T-cell (primary cell): ENCODE measurements around the gene SLC38A1. TPM values are rescaled to one million over a fixed set of nuclear protein-coding genes. Genes with fewer than 3 reads are reported as not detected.

Experiments
- ATAC-seq, 4 experiments: fragments of 200-7000 bp in 3 of 4; fragments of 150-1000 bp in 1 of 4; cut with Tn5 transposase; replicated peaks in 1 of 4; 1 replicate in 3 of 4; 2 replicates in 1 of 4; pipeline ENCODE4 v1.10.0; 2021; ENCODE audit warnings: moderate library complexity in 3 of 4, mild to moderate bottlenecking in 2 of 4, moderate number of reproducible peaks in 1 of 4
- CTCF ChIA-PET, 2 donors: fragments of 300-600 bp; sonication (Branson Sonifier 250); formaldehyde crosslinking; loops; one replicate each; lab custom pipeline; 2022; ENCODE audit warnings: antibody characterized with exemption in 2 of 2; lab: Charles Lee
- POLR2A ChIA-PET, 2 donors: fragments of 300-600 bp; sonication (Branson Sonifier 250); formaldehyde crosslinking; loops; one replicate each; lab custom pipeline; 2022; ENCODE audit warnings: antibody characterized with exemption in 2 of 2; lab: Charles Lee
- DNase-seq, 35 experiments: peaks; one replicate each; pipeline versions ENCODE4 v3.0.0 to v3.0.0-alpha.2; 2013 to 2023
- H3K27ac ChIP-seq: one replicate; pipeline ENCODE4 v1.5.1; 2013; ENCODE audit warnings: low read length
- H3K27me3 ChIP-seq, 2 experiments: replicated peaks in 1 of 2; 1 replicate in 1 of 2; 2 replicates in 1 of 2; pipeline versions ENCODE4 v1.6.1 to v1.7.0; 2013; ENCODE audit warnings: low read length in 1 of 2, mixed read lengths in 1 of 2; ENCODE audit not compliant: control insufficient read depth in 2 of 2, insufficient read depth in 2 of 2; ENCODE audit errors: extremely low read depth in 1 of 2
- H3K36me3 ChIP-seq, 2 donors: 1 replicate in 1 of 2; 2 replicates in 1 of 2; pipeline versions ENCODE4 v1.6.1 to v1.7.0; 2013; ENCODE audit warnings: low read length in 1 of 2; ENCODE audit not compliant: control insufficient read depth in 2 of 2, insufficient read depth in 1 of 2; ENCODE audit errors: extremely low read depth in 1 of 2
- H3K4me1 ChIP-seq, 2 experiments: 1 replicate in 1 of 2; 2 replicates in 1 of 2; pipeline versions ENCODE4 v1.6.1 to v1.7.0; 2013; ENCODE audit warnings: low read length in 2 of 2, mixed read lengths in 1 of 2; ENCODE audit not compliant: insufficient read depth in 2 of 2, control insufficient read depth in 1 of 2; ENCODE audit errors: extremely low read depth in 1 of 2
- H3K4me3 ChIP-seq, 2 donors: 1 replicate in 1 of 2; 2 replicates in 1 of 2; pipeline versions ENCODE4 v1.5.1 to v1.7.0; 2013; ENCODE audit warnings: mild to moderate bottlenecking in 2 of 2, low read length in 1 of 2, moderate library complexity in 1 of 2; ENCODE audit not compliant: control insufficient read depth in 1 of 2; ENCODE audit errors: extremely low read depth in 1 of 2
- H3K9me3 ChIP-seq: 2 replicates; pipeline ENCODE4 v1.7.0; 2013
- H3K27ac Mint-ChIP-seq, 2 donors: one replicate each; pipeline ENCODE4 v1.8.0; 2020 to 2021; ENCODE audit warnings: mild to moderate bottlenecking in 2 of 2, mixed read lengths in 2 of 2
- H3K27me3 Mint-ChIP-seq, 2 donors: one replicate each; pipeline ENCODE4 v1.8.0; 2021 to 2022; ENCODE audit warnings: mixed read lengths in 2 of 2
- H3K36me3 Mint-ChIP-seq: one replicate; pipeline ENCODE4 v1.8.0; 2021; ENCODE audit warnings: mixed read lengths
- H3K4me1 Mint-ChIP-seq, 3 donors: one replicate each; pipeline ENCODE4 v1.8.0; 2020 to 2022; ENCODE audit warnings: mixed read lengths in 3 of 3, mild to moderate bottlenecking in 1 of 3
- H3K4me3 Mint-ChIP-seq, 3 donors: one replicate each; pipeline ENCODE4 v1.8.0; 2020 to 2022; ENCODE audit warnings: mild to moderate bottlenecking in 3 of 3, mixed read lengths in 3 of 3, moderate library complexity in 3 of 3
- H3K9me3 Mint-ChIP-seq, 3 donors: one replicate each; pipeline ENCODE4 v1.8.0; 2020 to 2022; ENCODE audit warnings: mixed read lengths in 3 of 3
- WGBS: methylation state at CpG from one replicate; pipeline ENCODE4 v1.1.5; 2013; ENCODE audit warnings: missing lambda C conversion rate; ENCODE audit not compliant: insufficient coverage; 5-methylcytosine and 5-hydroxymethylcytosine counted together
- total RNA-seq, 35 experiments: library from RNA in 6 of 35; stranded (reverse) in 6 of 35; fragments of 120-200 nt in 1 of 35; gene quantifications; one replicate each; pipeline versions ENCODE4 v1.2.1 to v1.2.4 and lab custom pipeline; 2013 to 2026

Gene SLC38A1
- total RNA-seq, 5 donors from 2014 or later (not counting 1 experiment from before 2014, with no cell fraction given), result 273 to 321 (median 286) TPM

GRCh38 chr12:46214668-46215436 is 54.0 kb downstream of the SLC38A1 start:
- Mint-ChIP-seq H3K27me3 (no peaks in the 10 kb centered on the region), H3K9me3 (no peaks in the 10 kb centered on the region), H3K36me3 (peaks cover 56% of the 10 kb centered on the region), H3K4me3 (peak overlapping the region; percentile 61 to 79 (median 68)), H3K27ac (peak overlapping the region; percentile 98 to 99), H3K4me1 (peaks cover 95 to 99% (median 97%) of the 10 kb centered on the region in 3 donors)
- peaks cover 79 to 92% of the 10 kb centered on the region in 2 experiments for H3K4me1 ChIP-seq
- peaks cover 0 to 12% of the 10 kb centered on the region in 2 donors for H3K36me3 ChIP-seq
- H3K27me3 ChIP-seq, result no peaks in the 10 kb centered on the region
- DNase-seq, result peak; percentile 52 to 94 (median 85)
- H3K4me3 ChIP-seq, result peak overlapping the region in 1 of 2 donors; percentile 21
- H3K27ac ChIP-seq, result peak overlapping the region; percentile 97
- ChIA-PET CTCF (interaction anchor here in 1 of 2 donors (0.8 to 1.6 kb wide), 10 partner anchors 10 to 190 kb away, joined by 3 to 12 read pairs (median 4); partner anchors contain the start of gene SLC38A1), POLR2A (interaction anchor here (0.6 to 4.3 kb wide), 15 partner anchors 8 to 64 kb away, joined by 3 to 61 read pairs (median 4); partner anchors contain the start of gene SLC38A1 (in 2 of the 2))
- H3K9me3 ChIP-seq, result no peaks in the 10 kb centered on the region
- ATAC-seq, result peak; percentile 79 to 85 (median 82)
- WGBS, result 7% methylated on average over 3 of the region's 7 CpGs

DNA sequence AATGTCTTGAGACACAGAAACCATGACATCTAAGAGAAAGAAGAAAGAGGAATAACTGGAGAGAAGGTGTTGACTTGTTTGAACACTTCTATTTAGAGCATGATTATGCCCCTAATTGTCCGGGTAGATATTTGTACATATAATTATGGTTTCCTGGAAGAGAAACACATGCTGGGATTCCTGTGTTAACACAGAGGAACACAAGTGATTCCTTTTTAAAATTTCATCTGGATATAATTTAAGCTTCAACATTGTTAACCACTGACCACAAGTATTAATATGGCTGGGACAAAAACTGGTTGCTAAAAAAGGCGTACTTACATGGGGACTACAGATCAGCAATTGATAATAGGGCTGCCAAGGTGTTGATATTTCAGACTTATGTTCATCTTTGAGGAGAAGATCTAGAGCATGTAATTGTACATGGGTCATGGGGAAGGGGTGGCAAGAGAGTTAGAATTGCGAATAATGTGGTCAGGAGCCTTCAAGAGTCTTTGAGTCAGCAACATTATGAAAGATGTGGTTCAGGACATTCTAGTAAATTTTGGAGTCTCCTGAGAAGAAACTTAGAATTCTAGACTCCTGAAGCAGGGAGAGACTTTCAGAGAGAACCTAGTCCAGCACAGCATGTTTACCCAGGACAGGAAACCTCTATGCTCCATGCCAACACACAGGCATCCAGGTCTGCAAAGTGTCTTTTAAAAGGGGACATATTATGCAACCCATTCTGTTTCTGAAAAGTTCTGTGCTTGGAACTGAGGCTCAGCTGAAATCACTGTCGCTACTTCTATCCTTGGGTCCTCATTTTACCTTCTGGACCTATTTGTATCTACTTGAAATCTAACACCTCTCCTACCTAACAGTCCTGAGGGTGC is 56.5 kb downstream of the SLC38A1 start:
- peaks cover 0 to 16% of the 10 kb centered on the region in 2 donors for H3K36me3 ChIP-seq
- POLR2A ChIA-PET, result interaction anchor here in 1 of 2 donors (1.3 kb wide), 1 partner anchor 54 kb away, joined by 4 read pairs; no protein-coding TSS in a partner anchor
- DNase-seq (no peak), ATAC-seq (no peak)
- Mint-ChIP-seq H3K9me3 (no peaks in the 10 kb centered on the region), H3K27ac (peak overlapping the region; percentile 95 to 98), H3K27me3 (no peaks in the 10 kb centered on the region), H3K36me3 (peaks cover 60% of the 10 kb centered on the region), H3K4me3 (peak overlapping the region in 1 of 3 donors; percentile 71), H3K4me1 (peaks cover 95 to 99% (median 96%) of the 10 kb centered on the region in 3 donors)
- CTCF ChIA-PET, result no interaction called here
- 65% methylated on average over 2 of the region's 4 CpGs for WGBS
- peaks cover 63 to 91% of the 10 kb centered on the region in 2 experiments for H3K4me1 ChIP-seq
- no peak overlapping the region for H3K4me3 ChIP-seq
- H3K27me3 ChIP-seq, result no peaks in the 10 kb centered on the region
- no peaks in the 10 kb centered on the region for H3K9me3 ChIP-seq
- H3K27ac ChIP-seq, result peak overlapping the region; percentile 97

- no peaks in the 10 kb centered on the region for H3K9me3 Mint-ChIP-seq
- peaks cover 0 to 30% of the 10 kb centered on the region in 2 donors for H3K36me3 ChIP-seq
- peaks cover 66% of the 10 kb centered on the region for H3K36me3 Mint-ChIP-seq
- H3K27me3 ChIP-seq, result no peaks in the 10 kb centered on the region
- H3K4me1 Mint-ChIP-seq, result peaks cover 92 to 94% (median 94%) of the 10 kb centered on the region in 3 donors
- H3K27me3 Mint-ChIP-seq, result no peaks in the 10 kb centered on the region
- H3K9me3 ChIP-seq, result no peaks in the 10 kb centered on the region
- DNase-seq (peak in 1 of 35 experiments; percentile 42), ATAC-seq (no peak)
- WGBS, result 46% methylated on average over 3 of the region's 6 CpGs
- ChIA-PET POLR2A (interaction anchor here (0.6 to 1.0 kb wide), 2 partner anchors 15 to 56 kb away, joined by 3 to 4 read pairs; no protein-coding TSS in a partner anchor), CTCF (no interaction called here)
- peak overlapping the region; percentile 95 to 98 for H3K27ac Mint-ChIP-seq
- no peak overlapping the region for H3K4me3 ChIP-seq
- H3K4me1 ChIP-seq, result peaks cover 50 to 79% of the 10 kb centered on the region in 2 experiments
- peak overlapping the region; percentile 17 to 71 (median 25) for H3K4me3 Mint-ChIP-seq
- H3K27ac ChIP-seq, result peak overlapping the region; percentile 97
Observed at GRCh38 chr12:46210873-46211439, 57.9 kb downstream of the SLC38A1 start.

- no peaks in the 10 kb centered on the region for H3K27me3 Mint-ChIP-seq
- peak overlapping the region; percentile 97 for H3K27ac ChIP-seq
- peaks cover 67% of the 10 kb centered on the region for H3K36me3 Mint-ChIP-seq
- H3K9me3 Mint-ChIP-seq, result no peaks in the 10 kb centered on the region
- peak in 34 of 35 experiments; percentile 33 to 75 (median 56) for DNase-seq
- no peak overlapping the region for H3K4me3 ChIP-seq
- peaks cover 0 to 37% of the 10 kb centered on the region in 2 donors for H3K36me3 ChIP-seq
- POLR2A ChIA-PET, result interaction anchor here (1.0 to 1.1 kb wide), 2 partner anchors 54 to 57 kb away, joined by 3 to 4 read pairs; no protein-coding TSS in a partner anchor
- H3K4me3 Mint-ChIP-seq, result peak overlapping the region; percentile 28 to 71 (median 34)
- CTCF ChIA-PET, result no interaction called here
- ATAC-seq, result peak; percentile 59 to 76 (median 70)
- H3K9me3 ChIP-seq, result no peaks in the 10 kb centered on the region
- H3K27ac Mint-ChIP-seq, result peak overlapping the region; percentile 95 to 98
- no peaks in the 10 kb centered on the region for H3K27me3 ChIP-seq
- H3K4me1 Mint-ChIP-seq, result peaks cover 84 to 92% (median 92%) of the 10 kb centered on the region in 3 donors
- whole genome bisulfite sequencing, result 16% methylated on average over 7 of the region's 12 CpGs
- peaks cover 42 to 72% of the 10 kb centered on the region in 2 experiments for H3K4me1 ChIP-seq
Observed at GRCh38 chr12:46209914-46210872, 58.6 kb downstream of the SLC38A1 start.

DNA sequence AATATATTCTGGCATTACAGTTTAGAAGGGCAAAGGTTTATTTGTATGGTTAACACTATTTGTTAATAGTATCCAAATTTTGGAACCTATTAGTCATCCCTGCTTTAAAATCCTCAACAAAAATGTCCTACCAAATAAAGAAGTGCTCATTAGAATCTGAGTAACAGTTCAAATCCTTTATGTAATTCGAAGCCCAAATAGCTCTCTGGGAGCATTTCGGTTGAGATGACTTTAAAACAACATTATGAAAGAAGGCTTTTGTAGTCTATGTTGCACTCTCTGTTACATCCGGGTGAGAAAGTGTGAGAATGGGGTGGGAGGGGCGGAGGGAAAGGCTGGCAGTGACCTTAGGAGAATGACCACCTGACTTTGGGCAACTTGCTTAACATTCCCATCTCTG is 59.7 kb downstream of the SLC38A1 start:
- Histone ChIP-seq H3K9me3 (no peaks in the 10 kb centered on the region), H3K36me3 (peaks cover 0 to 47% of the 10 kb centered on the region in 2 donors), H3K27ac (peak overlapping the region; percentile 97), H3K4me3 (no peak overlapping the region), H3K4me1 (peaks cover 35 to 63% of the 10 kb centered on the region in 2 experiments), H3K27me3 (no peaks in the 10 kb centered on the region)
- ATAC-seq (peak in 1 of 4 experiments; percentile 39), DNase-seq (peak in 1 of 35 experiments; percentile 43)
- H3K9me3 Mint-ChIP-seq, result no peaks in the 10 kb centered on the region
- H3K27me3 Mint-ChIP-seq, result no peaks in the 10 kb centered on the region
- POLR2A ChIA-PET, result interaction anchor here (0.6 to 1.7 kb wide), 8 partner anchors 10 to 60 kb away, joined by 3 to 8 read pairs (median 4); partner anchors contain the start of gene SLC38A1 (in 1 of the 2)
- H3K4me1 Mint-ChIP-seq, result peaks cover 75 to 89% (median 87%) of the 10 kb centered on the region in 3 donors
- no CpG with 5 or more reads among the region's 4 CpGs for WGBS
- peaks cover 76% of the 10 kb centered on the region for H3K36me3 Mint-ChIP-seq
- peak overlapping the region; percentile 95 to 98 for H3K27ac Mint-ChIP-seq
- CTCF ChIA-PET, result no interaction called here
- peak overlapping the region in 2 of 3 donors; percentile 36 to 71 for H3K4me3 Mint-ChIP-seq
